Muscle of leg (tissue), 11 donors: ENCODE measurements around the gene VPREB3. TPM values are rescaled to one million over a fixed set of nuclear protein-coding genes. Genes with fewer than 3 reads are reported as not detected.

Experiments used
- DNase-seq: peaks from one replicate; pipeline ENCODE4 v3.0.0; 2013
- H3K27ac ChIP-seq: one replicate; pipeline ENCODE4 v1.5.1; 2013; ENCODE audit warnings: mild to moderate bottlenecking, low read length, control low read depth
- H3K27me3 ChIP-seq: one replicate; pipeline ENCODE4 v1.6.1; 2013; ENCODE audit warnings: low read length; ENCODE audit not compliant: control insufficient read depth, insufficient read depth
- H3K36me3 ChIP-seq: one replicate; pipeline ENCODE4 v1.6.1; 2013; ENCODE audit warnings: low read length; ENCODE audit not compliant: control insufficient read depth, insufficient read depth
- H3K4me1 ChIP-seq: one replicate; pipeline ENCODE4 v1.6.1; 2013; ENCODE audit warnings: low read length; ENCODE audit not compliant: control insufficient read depth, insufficient read depth
- H3K4me3 ChIP-seq: one replicate; pipeline ENCODE4 v1.5.1; 2013; ENCODE audit warnings: low read length, control low read depth
- H3K9me3 ChIP-seq: replicated peaks from 2 replicates; pipeline ENCODE4 v1.6.1; 2013; ENCODE audit warnings: low read depth, low read length; ENCODE audit not compliant: control insufficient read depth
- WGBS: methylation state at CpG from one replicate; pipeline ENCODE4 v1.1.5; 2013; ENCODE audit warnings: missing lambda C conversion rate; ENCODE audit not compliant: insufficient coverage; 5-methylcytosine and 5-hydroxymethylcytosine counted together
- polyA plus RNA-seq, 8 donors: library from polyadenylated mRNA; unstranded; fragments of 120-200 nt; gene quantifications; one replicate each; pipeline versions ENCODE4 v1.2.1 to v1.2.3, GENCODE V29; 2013; ENCODE audit warnings: inconsistent platforms in 1 of 8, low replicate concordance in 1 of 8; ENCODE audit not compliant: insufficient read length in 8 of 8, insufficient read depth in 1 of 8
- total RNA-seq: library from RNA; stranded (reverse); fragments of 120-200 nt; gene quantifications from one replicate; pipeline ENCODE4 v1.2.4, GENCODE V29; 2013

Gene VPREB3
- total and polyA plus RNA-seq, 9 donors = 0.40 to 2.1 (median 1.1) TPM; not detected in 1

GRCh38 chr22:23715806-23716375 is 38.3 kb downstream of the VPREB3 start:
- H3K9me3 ChIP-seq = no peaks in the 10 kb centered on the region

GRCh38 chr22:23714596-23715578 is 39.3 kb downstream of the VPREB3 start:
- Histone ChIP-seq H3K9me3 (no peaks in the 10 kb centered on the region), H3K4me1 (peaks cover 10% of the 10 kb centered on the region), H3K4me3 (no peak overlapping the region), H3K27me3 (no peaks in the 10 kb centered on the region), H3K27ac (no peak overlapping the region), H3K36me3 (peaks cover 43% of the 10 kb centered on the region)
- no peak for DNase-seq
- 81% methylated on average over 14 of the region's 23 CpGs for WGBS

More at GRCh38 chr22:23715806-23716375, 38.3 kb downstream of the VPREB3 start:
- DNase-seq = no peak
- Histone ChIP-seq H3K4me1 (peaks cover 10% of the 10 kb centered on the region), H3K36me3 (peaks cover 35% of the 10 kb centered on the region), H3K27ac (no peak overlapping the region), H3K4me3 (no peak overlapping the region), H3K27me3 (no peaks in the 10 kb centered on the region)
- 74% methylated on average over 11 of the region's 18 CpGs for WGBS

- H3K4me1 ChIP-seq = peaks cover 10% of the 10 kb centered on the region
- no peak for DNase-seq
- 96% methylated on average over 15 of the region's 28 CpGs for WGBS
Observed at GRCh38 chr22:23713696-23714595, 40.3 kb downstream of the VPREB3 start.

GRCh38 chr22:23712256-23712655 is 42.0 kb downstream of the VPREB3 start:
- DNase-seq = no peak
- Histone ChIP-seq H3K9me3 (no peaks in the 10 kb centered on the region), H3K36me3 (peaks cover 50% of the 10 kb centered on the region), H3K4me1 (peaks cover 6% of the 10 kb centered on the region), H3K27ac (no peak overlapping the region), H3K4me3 (no peak overlapping the region), H3K27me3 (no peaks in the 10 kb centered on the region)
- WGBS = 96% methylated on average over 8 of the region's 12 CpGs

More at GRCh38 chr22:23713696-23714595, 40.3 kb downstream of the VPREB3 start:
- no peak overlapping the region for H3K27ac ChIP-seq
- peaks cover 46% of the 10 kb centered on the region for H3K36me3 ChIP-seq
- H3K27me3 ChIP-seq = no peaks in the 10 kb centered on the region
- no peak overlapping the region for H3K4me3 ChIP-seq
- no peaks in the 10 kb centered on the region for H3K9me3 ChIP-seq

- Histone ChIP-seq H3K9me3 (no peaks in the 10 kb centered on the region), H3K27me3 (no peaks in the 10 kb centered on the region)
- no CpG with 5 or more reads among the region's 2 CpGs for WGBS
Observed at GRCh38 chr22:23709107-23709506, 45.1 kb downstream of the VPREB3 start.

DNA sequence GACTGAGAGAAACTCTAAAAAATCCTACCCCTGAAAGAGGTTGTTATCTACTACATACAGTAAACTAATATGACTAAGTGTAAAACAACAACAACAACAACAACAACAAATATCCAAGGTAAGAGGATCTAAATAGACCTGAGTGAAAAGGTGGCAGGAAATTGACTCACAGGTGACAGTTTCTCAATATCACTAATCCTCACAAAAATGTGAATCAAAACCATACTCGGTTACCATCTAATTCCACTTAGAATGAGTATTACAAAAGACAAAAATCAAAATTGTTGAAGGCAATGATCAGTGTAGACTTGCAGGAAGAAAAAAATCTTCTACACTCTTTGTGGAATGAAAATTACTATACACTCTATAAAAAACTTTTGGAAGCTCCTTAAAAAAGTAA is 46.0 kb downstream of the VPREB3 start:
- Histone ChIP-seq H3K27ac (no peak overlapping the region), H3K9me3 (no peaks in the 10 kb centered on the region), H3K4me1 (no peaks in the 10 kb centered on the region), H3K36me3 (peaks cover 62% of the 10 kb centered on the region), H3K27me3 (no peaks in the 10 kb centered on the region), H3K4me3 (no peak overlapping the region)
- WGBS = no CpG with 5 or more reads among the region's 1 CpG
- DNase-seq = no peak

More at GRCh38 chr22:23709107-23709506, 45.1 kb downstream of the VPREB3 start:
- DNase-seq = no peak
- H3K36me3 ChIP-seq = peaks cover 67% of the 10 kb centered on the region
- H3K4me3 ChIP-seq = no peak overlapping the region
- no peak overlapping the region for H3K27ac ChIP-seq
- H3K4me1 ChIP-seq = no peaks in the 10 kb centered on the region

- WGBS = no CpG with 5 or more reads among the region's 3 CpGs
- H3K9me3 ChIP-seq = no peaks in the 10 kb centered on the region
- no peak overlapping the region for H3K4me3 ChIP-seq
- DNase-seq = no peak
- H3K4me1 ChIP-seq = no peaks in the 10 kb centered on the region
- no peak overlapping the region for H3K27ac ChIP-seq
- no peaks in the 10 kb centered on the region for H3K27me3 ChIP-seq
- peaks cover 59% of the 10 kb centered on the region for H3K36me3 ChIP-seq
Observed at GRCh38 chr22:23705358-23705757, 48.9 kb downstream of the VPREB3 start.

DNA sequence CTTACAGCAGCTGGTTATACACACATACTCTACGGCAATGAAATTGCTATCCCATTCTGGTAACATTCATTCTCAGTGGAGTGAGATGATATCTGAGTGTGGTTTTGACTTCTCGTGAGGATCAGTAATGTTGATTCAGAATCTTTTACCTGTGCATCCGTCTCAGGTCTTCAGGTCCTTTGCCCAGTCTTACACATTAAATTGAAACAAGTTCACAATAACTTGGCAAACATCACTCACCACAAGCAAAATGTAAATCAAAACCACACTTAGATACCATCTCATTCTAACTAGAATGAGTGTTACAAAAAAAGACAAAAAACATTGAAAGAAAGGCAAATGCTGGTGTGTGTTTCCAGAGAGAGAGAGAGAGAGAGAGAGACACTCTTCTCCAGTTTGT is 49.4 kb downstream of the VPREB3 start:
- Histone ChIP-seq H3K9me3 (no peaks in the 10 kb centered on the region), H3K4me1 (no peaks in the 10 kb centered on the region), H3K27me3 (no peaks in the 10 kb centered on the region), H3K27ac (no peak overlapping the region), H3K36me3 (peaks cover 56% of the 10 kb centered on the region), H3K4me3 (no peak overlapping the region)
- no peak for DNase-seq
- WGBS = 83% methylated on average over 1 of the region's 3 CpGs

DNA sequence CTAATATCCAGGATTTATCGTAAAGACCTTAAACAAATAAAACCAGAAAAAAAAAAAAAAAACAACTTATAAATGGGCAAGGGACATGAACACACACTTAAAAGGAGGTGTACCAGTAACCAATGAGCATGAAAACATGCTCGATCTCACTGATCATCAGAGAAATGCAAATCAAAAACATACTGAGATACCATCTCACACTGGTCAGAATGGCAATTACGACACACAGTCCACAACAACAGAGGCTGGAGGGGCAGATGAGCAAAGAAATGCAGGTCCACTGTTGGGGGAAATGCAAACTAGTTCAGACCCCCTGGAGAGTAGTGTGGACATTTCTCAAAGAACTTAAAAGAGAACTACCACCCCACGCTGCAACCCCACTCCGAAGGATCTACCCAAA is 50.2 kb downstream of the VPREB3 start:
- WGBS = no CpG with 5 or more reads among the region's 5 CpGs
- peaks cover 54% of the 10 kb centered on the region for H3K36me3 ChIP-seq
- H3K4me3 ChIP-seq = no peak overlapping the region
- no peaks in the 10 kb centered on the region for H3K4me1 ChIP-seq
- no peak overlapping the region for H3K27ac ChIP-seq
- no peaks in the 10 kb centered on the region for H3K9me3 ChIP-seq
- no peak for DNase-seq
- H3K27me3 ChIP-seq = no peaks in the 10 kb centered on the region
